Kidney tubule cell (primary cell): Measurements from ENCODE around the gene UNK.
"Not testable (repeated sequence)": the region's sequence is repeated elsewhere in the genome, so short reads cannot be mapped to it uniquely, and the experiment has no call there.

Experiments used
- DNase-seq: peaks from one replicate; pipeline ENCODE4 v3.0.0-alpha.2; 2018; ENCODE audit warnings: low spot score

Gene UNK

GRCh38 chr17:75851693-75851991, 67.0 kb downstream of the UNK start:
- DNase-seq, result not testable (repeated sequence)

- peak; percentile 47 for DNase-seq
Measured at GRCh38 chr17:75853433-75853832, 68.8 kb downstream of the UNK start.

GRCh38 chr17:75854101-75854748, 69.6 kb downstream of the UNK start:
- peak; percentile 87 for DNase-seq

GRCh38 chr17:75854881-75855309, 70.3 kb downstream of the UNK start:
- DNase-seq, result no peak

- DNase-seq, result peak; percentile 100
Measured at GRCh38 chr17:75855310-75856061, 70.9 kb downstream of the UNK start, which contains the start of gene WBP2. WBP2 (minus strand) TSS chr17:75855335; CDS start chr17:75855297, 38 bp downstream.

- DNase-seq, result peak; percentile 47
Measured at GRCh38 chr17:75856062-75856756, 71.6 kb downstream of the UNK start.

GRCh38 chr17:75859358-75859757, 74.8 kb downstream of the UNK start:
- DNase-seq, result not testable (repeated sequence)

- DNase-seq, result no peak
Measured at GRCh38 chr17:75861927-75862317, 77.3 kb downstream of the UNK start.

GRCh38 chr17:75864448-75864871, 79.9 kb downstream of the UNK start:
- DNase-seq, result no peak

- DNase-seq, result not testable (repeated sequence)
Measured at GRCh38 chr17:75864887-75865286, 80.3 kb downstream of the UNK start.

GRCh38 chr17:75865404-75866188, 81.0 kb downstream of the UNK start:
- DNase-seq, result not testable (repeated sequence)

GRCh38 chr17:75868730-75869281, 84.2 kb downstream of the UNK start:
- not testable (repeated sequence) for DNase-seq

GRCh38 chr17:75869282-75870141, 84.9 kb downstream of the UNK start:
- no peak for DNase-seq

- not testable (repeated sequence) for DNase-seq
Measured at GRCh38 chr17:75870228-75870627, 85.6 kb downstream of the UNK start.

GRCh38 chr17:75872434-75873351, 88.1 kb downstream of the UNK start:
- peak; percentile 90 for DNase-seq

GRCh38 chr17:75873587-75874322, 89.1 kb downstream of the UNK start:
- no peak for DNase-seq

GRCh38 chr17:75874323-75875181, 89.9 kb downstream of the UNK start:
- DNase-seq, result no peak
